Smooth muscle cell (in vitro differentiated cells): ENCODE results near the gene SBNO1. TPM values are rescaled to one million over a fixed set of nuclear protein-coding genes. Genes with fewer than 3 reads are reported as not detected.
"Not testable (repeated sequence)": the region's sequence is repeated elsewhere in the genome, so short reads cannot be mapped to it uniquely, and the experiment has no call there.

Experiments
- DNase-seq: peaks from one replicate; lab custom pipeline; 2025; ENCODE audit not compliant: unreplicated experiment; lab: John Stamatoyannopoulos, UW
- H2AFZ ChIP-seq: fragments of 200-600 bp; sonication (generic); 2 replicates; pipeline ENCODE4 v1.6.0; 2016; ENCODE audit warnings: antibody characterized with exemption, low read depth, mild to moderate bottlenecking
- H3F3A ChIP-seq: fragments of 200-600 bp; sonication (generic); 2 replicates; pipeline ENCODE4 v1.6.0; 2017; ENCODE audit warnings: antibody characterized with exemption, low read depth
- H3K27ac ChIP-seq: fragments of 200-600 bp; sonication (generic); 2 replicates; pipeline ENCODE4 v1.5.1; 2016; ENCODE audit warnings: low read depth, mild to moderate bottlenecking
- H3K27me3 ChIP-seq: fragments of 200-600 bp; sonication (generic); 2 replicates; pipeline ENCODE4 v1.6.1; 2016; ENCODE audit warnings: low read depth, mild to moderate bottlenecking
- H3K36me3 ChIP-seq: fragments of 200-600 bp; sonication (generic); 2 replicates; pipeline ENCODE4 v1.5.1; 2016; ENCODE audit warnings: low read depth
- H3K4me1 ChIP-seq: fragments of 200-600 bp; sonication (generic); 2 replicates; pipeline ENCODE4 v1.5.1; 2016; ENCODE audit warnings: low read depth
- H3K4me2 ChIP-seq: fragments of 200-600 bp; sonication (generic); 2 replicates; pipeline ENCODE4 v1.6.0; 2016; ENCODE audit warnings: mild to moderate bottlenecking
- H3K4me3 ChIP-seq: fragments of 200-600 bp; sonication (generic); 2 replicates; pipeline ENCODE4 v1.5.1; 2016; ENCODE audit warnings: mild to moderate bottlenecking
- H3K79me2 ChIP-seq: fragments of 200-600 bp; sonication (generic); 2 replicates; pipeline ENCODE4 v1.6.0; 2016; ENCODE audit warnings: low read depth, mild to moderate bottlenecking
- H3K9ac ChIP-seq: fragments of 200-600 bp; sonication (generic); 2 replicates; pipeline ENCODE4 v1.6.0; 2016; ENCODE audit warnings: low read depth
- H3K9me3 ChIP-seq: fragments of 200-600 bp; sonication (generic); replicated peaks from 2 replicates; pipeline ENCODE4 v1.5.1; 2016; ENCODE audit warnings: low read depth
- H4K20me1 ChIP-seq: fragments of 200-600 bp; sonication (generic); 2 replicates; pipeline ENCODE4 v1.6.0; 2016; ENCODE audit warnings: low read depth
- CTCF ChIP-seq: fragments of 200-600 bp; sonication (generic); IDR thresholded peaks from 2 replicates; pipeline ENCODE4 v1.5.1; 2017; ENCODE audit warnings: borderline replicate concordance, mild to moderate bottlenecking, antibody characterized with exemption; ENCODE audit not compliant: insufficient read depth, poor library complexity, severe bottlenecking
- WGBS: methylation state at CpG from one replicate; pipeline ENCODE4 v1.1.7; 2016; ENCODE audit warnings: low lambda C conversion rate; 5-methylcytosine and 5-hydroxymethylcytosine counted together
- polyA plus RNA-seq: library from polyadenylated mRNA; unstranded; fragments of >200 nt; fragmentation: Nextera tagmentation; extraction: Ambion mirVana; gene quantifications from 2 replicates; pipeline ENCODE4 v1.2.1, GENCODE V29; 2016
- total RNA-seq: library from RNA; depleted of rRNA; stranded (reverse); fragments of >200 nt; gene quantifications from 2 replicates; pipeline ENCODE4 v1.2.3, GENCODE V29; 2014

The SBNO1 gene
- total and polyA plus RNA-seq, 2 experiments from 2014 or later = 14.6 to 24.5 TPM

- WGBS = 100% methylated on average over 1 of the region's 1 CpG
- Histone ChIP-seq H4K20me1 (no peaks in the 10 kb centered on the region), H3K9me3 (no peaks in the 10 kb centered on the region), H3F3A (no peaks in the 10 kb centered on the region), H3K4me3 (no peak overlapping the region), H3K79me2 (peaks cover 1% of the 10 kb centered on the region), H3K27ac (no peak overlapping the region), H3K9ac (no peak overlapping the region), H3K4me1 (no peaks in the 10 kb centered on the region), H3K27me3 (no peaks in the 10 kb centered on the region), H3K4me2 (no peak overlapping the region), H2AFZ (no peak overlapping the region), H3K36me3 (peaks cover 47% of the 10 kb centered on the region)
- DNase-seq = no peak
- TF ChIP-seq CTCF = no peak
These were observed 34.8 kb downstream of the SBNO1 start for GRCh38 chr12:123329799-123330198.

- TF ChIP-seq CTCF = no peak
- Histone ChIP-seq H2AFZ (no peak overlapping the region), H3K27me3 (no peaks in the 10 kb centered on the region), H3K4me1 (no peaks in the 10 kb centered on the region), H3K9ac (no peak overlapping the region), H3K27ac (no peak overlapping the region), H3K36me3 (peaks cover 40% of the 10 kb centered on the region), H3K9me3 (no peaks in the 10 kb centered on the region), H3K79me2 (no peaks in the 10 kb centered on the region), H3F3A (no peaks in the 10 kb centered on the region), H4K20me1 (no peaks in the 10 kb centered on the region), H3K4me2 (no peak overlapping the region), H3K4me3 (no peak overlapping the region)
- DNase-seq = no peak
- WGBS = 96% methylated on average over 6 of the region's 6 CpGs
These were observed 44.8 kb downstream of the SBNO1 start for GRCh38 chr12:123319826-123320225.

- 97% methylated on average over 3 of the region's 3 CpGs for WGBS
- H3K27me3 ChIP-seq = no peaks in the 10 kb centered on the region
- TF ChIP-seq CTCF = no peak
These were observed 45.4 kb downstream of the SBNO1 start for GRCh38 chr12:123319273-123319672.

GRCh38 chr12:123313046-123313445 lies 51.6 kb downstream of the SBNO1 start:
- peaks cover 43% of the 10 kb centered on the region for H3K36me3 ChIP-seq
- not testable (repeated sequence) for H3K79me2 ChIP-seq, H3K9me3 ChIP-seq, DNase-seq, H2AFZ ChIP-seq, H3K4me2 ChIP-seq, H3K27me3 ChIP-seq, H3F3A ChIP-seq, H3K9ac ChIP-seq, H4K20me1 ChIP-seq, H3K4me1 ChIP-seq, H3K4me3 ChIP-seq, H3K27ac ChIP-seq
- WGBS = 98% methylated on average over 4 of the region's 4 CpGs

More at GRCh38 chr12:123319273-123319672, 45.4 kb downstream of the SBNO1 start:
- no peaks in the 10 kb centered on the region for H3K4me1 ChIP-seq
- no peak overlapping the region for H2AFZ ChIP-seq
- no peak overlapping the region for H3K9ac ChIP-seq
- H4K20me1 ChIP-seq = no peaks in the 10 kb centered on the region
- H3K36me3 ChIP-seq = peaks cover 40% of the 10 kb centered on the region
- no peaks in the 10 kb centered on the region for H3K79me2 ChIP-seq
- no peak overlapping the region for H3K27ac ChIP-seq
- H3K4me3 ChIP-seq = no peak overlapping the region
- no peak overlapping the region for H3K4me2 ChIP-seq
- H3F3A ChIP-seq = no peaks in the 10 kb centered on the region
- no peak for DNase-seq
- H3K9me3 ChIP-seq = no peaks in the 10 kb centered on the region
